Endothelial cell (in vitro differentiated cells): Measurements from ENCODE around the gene CANX. TPM values are rescaled to one million over a fixed set of nuclear protein-coding genes. Genes with fewer than 3 reads are reported as not detected.
A peak's percentile ranks its signal among the peaks of the same experiment; 100 is the strongest.

Source experiments
- DNase-seq: peaks from one replicate; pipeline ENCODE4 v3.0.0; 2021; ENCODE audit warnings: low spot score
- H3K27ac Mint-ChIP-seq: one replicate; pipeline ENCODE4 v1.8.0; 2021; ENCODE audit warnings: mixed read lengths, inconsistent platforms; ENCODE audit not compliant: unreplicated experiment
- H3K27me3 Mint-ChIP-seq: one replicate; pipeline ENCODE4 v1.8.0; 2021; ENCODE audit warnings: mild to moderate bottlenecking, moderate library complexity, mixed read lengths, inconsistent platforms; ENCODE audit not compliant: unreplicated experiment
- H3K36me3 Mint-ChIP-seq: one replicate; pipeline ENCODE4 v1.8.0; 2021; ENCODE audit warnings: mild to moderate bottlenecking, low read depth, mixed read lengths, inconsistent platforms; ENCODE audit not compliant: unreplicated experiment
- H3K4me1 Mint-ChIP-seq: one replicate; pipeline ENCODE4 v1.8.0; 2021; ENCODE audit warnings: mild to moderate bottlenecking, mixed read lengths, inconsistent platforms; ENCODE audit not compliant: unreplicated experiment
- H3K4me3 Mint-ChIP-seq: one replicate; pipeline ENCODE4 v1.8.0; 2021; ENCODE audit warnings: mild to moderate bottlenecking, mixed read lengths, inconsistent platforms; ENCODE audit not compliant: unreplicated experiment
- H3K9me3 Mint-ChIP-seq: one replicate; pipeline ENCODE4 v1.8.0; 2021; ENCODE audit warnings: mixed read lengths, inconsistent platforms; ENCODE audit not compliant: unreplicated experiment
- CTCF ChIP-seq: fragments of 200-600 bp; sonication (generic); IDR thresholded peaks from one replicate; pipeline ENCODE4 v1.5.0; 2021; ENCODE audit warnings: antibody characterized with exemption; ENCODE audit not compliant: unreplicated experiment
- total RNA-seq: library from RNA; stranded (reverse); fragmentation: NEBNext Ultra II Directional; extraction: Animal tissue kit (Norgen Biotek cat#: 25700); gene quantifications from one replicate; pipeline ENCODE4 v1.2.1, GENCODE V29; 2021; ENCODE audit not compliant: unreplicated experiment

CANX gene
- total RNA-seq, 1 donor from 2014 or later = 568 TPM

GRCh38 chr5:179766726-179767455 is 68.1 kb downstream of the CANX start:
- Mint-ChIP-seq H3K4me3 (no peak overlapping the region), H3K9me3 (no peaks in the 10 kb centered on the region), H3K4me1 (peaks cover 27% of the 10 kb centered on the region), H3K27me3 (peaks cover 3% of the 10 kb centered on the region), H3K36me3 (peaks cover 28% of the 10 kb centered on the region), H3K27ac (no peak overlapping the region)
- no peak for TF ChIP-seq CTCF
- DNase-seq = no peak

GRCh38 chr5:179767496-179768100 is 68.8 kb downstream of the CANX start:
- H3K27me3 Mint-ChIP-seq = peaks cover 3% of the 10 kb centered on the region
- no peak for TF ChIP-seq CTCF
- H3K4me1 Mint-ChIP-seq = peaks cover 21% of the 10 kb centered on the region
- no peaks in the 10 kb centered on the region for H3K9me3 Mint-ChIP-seq
- no peak overlapping the region for H3K4me3 Mint-ChIP-seq
- no peak for DNase-seq
- H3K36me3 Mint-ChIP-seq = peaks cover 31% of the 10 kb centered on the region
- no peak overlapping the region for H3K27ac Mint-ChIP-seq

GRCh38 chr5:179768326-179769085 is 69.7 kb downstream of the CANX start:
- no peak for DNase-seq
- peaks cover 40% of the 10 kb centered on the region for H3K36me3 Mint-ChIP-seq
- no peak overlapping the region for H3K4me3 Mint-ChIP-seq
- H3K27ac Mint-ChIP-seq = no peak overlapping the region
- H3K4me1 Mint-ChIP-seq = peaks cover 14% of the 10 kb centered on the region
- no peak for TF ChIP-seq CTCF
- no peaks in the 10 kb centered on the region for H3K9me3 Mint-ChIP-seq
- H3K27me3 Mint-ChIP-seq = peaks cover 3% of the 10 kb centered on the region

- no peaks in the 10 kb centered on the region for H3K9me3 Mint-ChIP-seq
- H3K4me1 Mint-ChIP-seq = peaks cover 7% of the 10 kb centered on the region
- peak overlapping the region; percentile 61 for H3K27ac Mint-ChIP-seq
- peaks cover 3% of the 10 kb centered on the region for H3K27me3 Mint-ChIP-seq
- DNase-seq = no peak
- TF ChIP-seq CTCF = no peak
- H3K4me3 Mint-ChIP-seq = no peak overlapping the region
- H3K36me3 Mint-ChIP-seq = peaks cover 45% of the 10 kb centered on the region
Observed at GRCh38 chr5:179769271-179769670, 70.5 kb downstream of the CANX start.
